ENCODE data around the gene KLHDC8A. TPM values are rescaled to one million over a fixed set of nuclear protein-coding genes. Genes with fewer than 3 reads are reported as not detected.

The KLHDC8A gene
- total and polyA plus RNA-seq, 2 of the 4 experiments (the other 2 are of a cell fraction) = not detected

- H2AFZ ChIP-seq (replicated peaks; ENCODE audit: low read length, poor library complexity) = no peak overlapping the region
- H3K56ac ChIP-seq (ENCODE audit: extremely low read depth, insufficient read depth, low read length) = no peak overlapping the region
- no peak overlapping the region for H3K4ac ChIP-seq (ENCODE audit: low read depth, low read length)
- no peak overlapping the region for H4K8ac ChIP-seq (ENCODE audit: low read depth in 2 of 2, low read length in 2 of 2)
- ChIA-PET POLR2A (ENCODE audit: unreplicated experiment) (no interaction called here), CTCF (interaction anchor here (1.2 kb wide), 1 partner anchor 80 kb away, joined by 3 read pairs; no protein-coding TSS in a partner anchor)
- no peak overlapping the region for H2BK15ac ChIP-seq (ENCODE audit: low read depth, low read length)
- no peak overlapping the region for H3K4me3 ChIP-seq (ENCODE audit: insufficient read depth, low read depth, low read length)
- no peak overlapping the region for H3K4me2 ChIP-seq (ENCODE audit: low read depth, low read length)
- intact Hi-C loops (cut with micrococcal nuclease) (loop anchor here (10.0 kb wide), 1 partner anchor 304 kb away; no protein-coding TSS in a partner anchor), dilution Hi-C loops (cut with HindIII; ENCODE audit: low sequenced_read_pairs, unreplicated experiment) (no loop called here), in situ Hi-C loops (cut with MboI; ENCODE audit: low sequenced_read_pairs) (loop anchor here (5.0 kb wide), 1 partner anchor 137 kb away; no protein-coding TSS in a partner anchor)
- no TSS peak for BruUV-seq (replicated peaks)
- H4K20me1 ChIP-seq (ENCODE audit: insufficient read depth, low read length) = no peaks in the 10 kb centered on the region
- no peak overlapping the region for H3K23ac ChIP-seq (ENCODE audit: low read depth, low read length)
- no peak overlapping the region for H2BK120ac ChIP-seq (ENCODE audit: low read depth, low read length)
- H2AK5ac ChIP-seq (ENCODE audit: low read depth, low read length) = no peak overlapping the region
- no peak overlapping the region for H2AK9ac ChIP-seq (replicated peaks; ENCODE audit: low read depth, low read length, poor library complexity)
- DNase-seq (no peak), ATAC-seq (ENCODE audit: low read depth) (no peak)
- H2BK5ac ChIP-seq (ENCODE audit: low read depth, low read length, poor library complexity, severe bottlenecking) = no peak overlapping the region
- no peaks in the 10 kb centered on the region for H3K79me1 ChIP-seq (ENCODE audit: low read depth in 1 of 2, low read length in 2 of 2)
- H3K9me3 ChIP-seq (ENCODE audit: control insufficient read depth, insufficient read depth, low read length) = no peaks in the 10 kb centered on the region
- no peak overlapping the region for H3K27ac ChIP-seq (ENCODE audit: insufficient read depth, low read length)
- no peak overlapping the region for H3K18ac ChIP-seq (ENCODE audit: low read depth, low read length)
- no peak overlapping the region for H3K9ac ChIP-seq (ENCODE audit: low read depth, low read length)
- peaks cover 58% of the 10 kb centered on the region for H3K27me3 ChIP-seq (ENCODE audit: control insufficient read depth, insufficient read depth, low read length)
- TF ChIP-seq FOS (IDR thresholded peaks at IDR 0.05; ENCODE audit: low read depth, low read length) = no peak
- no peak for TF ChIP-seq MXI1 (IDR thresholded peaks at IDR 0.05; ENCODE audit: borderline replicate concordance, low read depth, low read length)
- no peak for TF ChIP-seq CHD1 (IDR thresholded peaks at IDR 0.05; ENCODE audit: low read depth, low read length)
- no peak for TF ChIP-seq BHLHE40 (IDR thresholded peaks at IDR 0.05; ENCODE audit: low read depth, low read length)
- no peak for TF ChIP-seq RFX5 (IDR thresholded peaks at IDR 0.05; ENCODE audit: low read depth, low read length)
- no peaks in the 10 kb centered on the region for H3K9me1 ChIP-seq (ENCODE audit: insufficient read depth, low read length)
- no peak overlapping the region for H4K5ac ChIP-seq (ENCODE audit: low read depth, low read length)
- H4K91ac ChIP-seq (ENCODE audit: insufficient read depth, low read depth, low read length) = no peak overlapping the region
- H3K36me3 ChIP-seq (ENCODE audit: control insufficient read depth, insufficient read depth, low read length) = no peaks in the 10 kb centered on the region
- no CpG with 5 or more reads among the region's 8 CpGs for WGBS, 2 experiments (ENCODE audit: extremely low coverage in 2 of 2, insufficient read length in 1 of 2)
- H3K4me1 ChIP-seq (ENCODE audit: control insufficient read depth, insufficient read depth, low read length) = no peaks in the 10 kb centered on the region; the same call in 1 of the 2 replicates
- H3K14ac ChIP-seq (replicated peaks; ENCODE audit: low read depth, low read length) = no peak overlapping the region
- no peak overlapping the region for H2BK20ac ChIP-seq (ENCODE audit: low read depth, low read length)
Observed at GRCh38 chr1:205350691-205351141, 6.0 kb downstream of the KLHDC8A start.

Data from IMR-90 (cell line).